Neural progenitor cell (in vitro differentiated cells): Measurements from ENCODE around the gene STARD7. TPM values are rescaled to one million over a fixed set of nuclear protein-coding genes. Genes with fewer than 3 reads are reported as not detected.
A peak's percentile ranks its signal among the peaks of the same experiment; 100 is the strongest.

ENCODE experiments used
- DNase-seq: peaks from one replicate; pipeline ENCODE4 v3.0.0-alpha.2; 2016; ENCODE audit warnings: low spot score
- H2AFZ ChIP-seq: fragments of 200-600 bp; sonication (generic); replicated peaks from 2 replicates; pipeline ENCODE4 v1.6.1; 2016; ENCODE audit warnings: antibody characterized with exemption
- H3F3A ChIP-seq: fragments of 200-600 bp; sonication (generic); 2 replicates; pipeline ENCODE4 v1.6.1; 2016; ENCODE audit warnings: antibody characterized with exemption, low read depth
- H3K27ac ChIP-seq: fragments of 200-600 bp; sonication (generic); 2 replicates; pipeline ENCODE4 v1.5.1; 2016; ENCODE audit warnings: mild to moderate bottlenecking
- H3K27me3 ChIP-seq: fragments of 200-600 bp; sonication (generic); 2 replicates; pipeline ENCODE4 v1.6.1; 2016; ENCODE audit warnings: mild to moderate bottlenecking, moderate library complexity
- H3K36me3 ChIP-seq: fragments of 200-600 bp; sonication (generic); 2 replicates; pipeline ENCODE4 v1.5.1; 2016
- H3K4me1 ChIP-seq: fragments of 200-600 bp; sonication (generic); 2 replicates; pipeline ENCODE4 v1.6.1; 2016; ENCODE audit warnings: mixed run types
- H3K4me2 ChIP-seq: fragments of 200-600 bp; sonication (generic); 2 replicates; pipeline ENCODE4 v1.6.1; 2016
- H3K4me3 ChIP-seq: fragments of 200-600 bp; sonication (generic); 2 replicates; pipeline ENCODE4 v1.5.1; 2016
- H3K79me2 ChIP-seq: fragments of 200-600 bp; sonication (generic); 2 replicates; pipeline ENCODE4 v1.6.1; 2016; ENCODE audit warnings: low read depth
- H3K9ac ChIP-seq: fragments of 200-600 bp; sonication (generic); 2 replicates; pipeline ENCODE4 v1.6.1; 2016
- H3K9me3 ChIP-seq: fragments of 200-600 bp; sonication (generic); 2 replicates; pipeline ENCODE4 v1.5.1; 2016; ENCODE audit warnings: low read depth
- H4K20me1 ChIP-seq: fragments of 200-600 bp; sonication (generic); 2 replicates; pipeline ENCODE4 v1.6.1; 2016; ENCODE audit warnings: low read depth
- H3K27ac Mint-ChIP-seq: 3 replicates; pipeline ENCODE4 v1.8.0; 2021; ENCODE audit warnings: mixed read lengths
- H3K27me3 Mint-ChIP-seq: 2 replicates; pipeline ENCODE4 v1.8.0; 2022; ENCODE audit warnings: low read depth, mild to moderate bottlenecking, inconsistent platforms, moderate library complexity, mixed read lengths; ENCODE audit not compliant: insufficient read depth
- H3K36me3 Mint-ChIP-seq: 3 replicates; pipeline ENCODE4 v1.8.0; 2021; ENCODE audit warnings: mixed read lengths
- H3K4me1 Mint-ChIP-seq: 3 replicates; pipeline ENCODE4 v1.8.0; 2021; ENCODE audit warnings: mixed read lengths
- H3K4me3 Mint-ChIP-seq: 3 replicates; pipeline ENCODE4 v1.8.0; 2021; ENCODE audit warnings: mild to moderate bottlenecking, moderate library complexity, mixed read lengths
- H3K9me3 Mint-ChIP-seq: 3 replicates; pipeline ENCODE4 v1.8.0; 2020; ENCODE audit warnings: mixed read lengths
- CTCF ChIP-seq: fragments of 200-600 bp; sonication (generic); IDR thresholded peaks from 2 replicates; pipeline ENCODE4 v1.5.1; 2017; ENCODE audit warnings: antibody characterized with exemption, mild to moderate bottlenecking
- EZH2 ChIP-seq: fragments of 200-600 bp; sonication (generic); IDR thresholded peaks from 2 replicates; pipeline ENCODE4 v1.6.1; 2017; ENCODE audit warnings: antibody characterized with exemption, mild to moderate bottlenecking, moderate library complexity
- EZH2phosphoT487 ChIP-seq: fragments of 200-600 bp; sonication (generic); IDR thresholded peaks from 2 replicates; pipeline ENCODE4 v1.6.1; 2017; ENCODE audit warnings: antibody characterized with exemption
- total RNA-seq: library from RNA; depleted of rRNA; stranded (reverse); fragments of >200 nt; gene quantifications from 2 replicates; pipeline ENCODE4 v1.2.3, GENCODE V29; 2015; ENCODE audit warnings: low replicate concordance

Gene STARD7
- total RNA-seq, 1 donor from 2014 or later: 179 TPM

DNA sequence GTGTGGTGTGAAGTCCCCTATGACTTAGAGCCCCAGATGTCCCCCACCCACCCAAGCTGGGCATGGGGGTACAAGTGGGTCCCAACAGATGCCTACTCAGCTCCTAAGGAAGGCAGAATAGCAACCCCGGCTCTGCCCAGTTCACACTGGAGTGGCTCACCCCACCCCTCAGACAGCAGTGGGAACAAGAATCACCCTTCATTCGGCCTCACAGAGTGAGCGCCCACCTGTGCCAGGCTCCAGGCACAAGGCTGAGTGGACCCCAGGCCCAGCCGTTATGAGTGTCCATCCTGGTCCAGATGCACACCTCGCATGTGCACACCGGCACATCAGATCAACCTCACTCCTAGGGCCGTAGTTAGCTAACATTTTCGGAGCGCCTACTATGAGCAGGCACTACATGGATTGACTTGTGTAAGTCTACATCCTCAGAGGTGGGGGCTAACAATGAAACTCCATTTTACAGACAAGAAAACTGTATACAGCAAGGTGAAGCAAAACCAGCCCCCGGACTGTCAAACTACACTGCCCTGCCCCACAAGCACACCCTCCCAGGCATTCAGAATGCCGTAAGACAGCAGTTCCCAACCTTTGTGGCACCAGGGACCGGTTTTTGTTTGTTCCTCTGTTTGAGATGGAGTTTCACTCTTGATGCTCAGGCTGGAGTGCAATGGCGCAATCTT is 67.5 kb downstream of the STARD7 start:
- Mint-ChIP-seq H3K4me1 (no peaks in the 10 kb centered on the region), H3K27ac (no peak overlapping the region), H3K9me3 (no peaks in the 10 kb centered on the region), H3K27me3 (peaks cover 10% of the 10 kb centered on the region), H3K4me3 (no peak overlapping the region), H3K36me3 (no peaks in the 10 kb centered on the region)
- peaks cover 25% of the 10 kb centered on the region for H3K27me3 ChIP-seq
- no peaks in the 10 kb centered on the region for H3K79me2 ChIP-seq
- H4K20me1 ChIP-seq: no peaks in the 10 kb centered on the region
- H3K9ac ChIP-seq: no peak overlapping the region
- no peaks in the 10 kb centered on the region for H3K9me3 ChIP-seq
- no peak overlapping the region for H3K4me2 ChIP-seq
- H3K4me1 ChIP-seq: peaks cover 6% of the 10 kb centered on the region
- DNase-seq: no peak
- H2AFZ ChIP-seq: no peak overlapping the region
- TF ChIP-seq CTCF (no peak), EZH2 (no peak), EZH2phosphoT487 (no peak)
- no peaks in the 10 kb centered on the region for H3F3A ChIP-seq
- H3K4me3 ChIP-seq: no peak overlapping the region
- H3K27ac ChIP-seq: no peak overlapping the region
- no peaks in the 10 kb centered on the region for H3K36me3 ChIP-seq

DNA sequence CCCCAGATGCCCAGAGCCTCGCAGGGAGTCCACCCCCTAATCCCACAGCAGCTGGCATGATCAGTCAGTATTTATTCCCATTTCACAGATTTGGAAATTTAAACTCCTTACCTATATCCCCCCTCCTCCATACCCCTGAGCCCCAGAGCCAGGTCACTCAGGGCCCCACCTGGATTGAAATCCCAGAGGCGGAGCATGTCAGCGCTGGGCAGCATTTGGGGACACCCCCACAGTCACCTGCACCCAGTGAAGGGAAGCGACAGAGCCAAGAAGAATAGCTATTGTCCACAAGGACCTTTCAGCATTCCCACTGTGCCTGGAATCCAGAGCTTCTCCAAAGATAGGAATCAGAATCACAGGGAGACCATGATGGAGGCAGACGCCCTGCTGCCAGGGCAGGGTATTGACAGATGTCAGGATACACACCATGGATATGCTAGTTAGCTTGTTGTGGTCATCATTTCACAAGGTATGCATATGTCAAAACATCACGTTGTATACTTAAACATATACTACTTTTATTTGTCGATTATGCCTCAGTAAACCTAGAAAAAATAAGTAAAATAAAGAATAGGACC is 69.4 kb downstream of the STARD7 start:
- no peak overlapping the region for H3K4me3 ChIP-seq

GRCh38 chr2:96138179-96139145 is 70.2 kb downstream of the STARD7 start, which contains the start of gene ASTL:
Gene ASTL (minus strand): TSS chr2:96138502. CDS start chr2:96138436, 66 bp downstream.
- no peaks in the 10 kb centered on the region for H3K9me3 Mint-ChIP-seq
- TF ChIP-seq CTCF (peak; percentile 72), EZH2 (peak; percentile 24), EZH2phosphoT487 (no peak)
- H3K4me1 Mint-ChIP-seq: no peaks in the 10 kb centered on the region
- DNase-seq: peak; percentile 79
- H3K36me3 Mint-ChIP-seq: no peaks in the 10 kb centered on the region
- Histone ChIP-seq H3F3A (no peaks in the 10 kb centered on the region), H3K36me3 (no peaks in the 10 kb centered on the region), H3K27ac (no peak within 1 kb of the TSS), H4K20me1 (no peaks in the 10 kb centered on the region), H3K9ac (no peak within 1 kb of the TSS), H3K4me3 (no peak within 1 kb of the TSS), H3K4me1 (no peaks in the 10 kb centered on the region), H3K79me2 (no peaks in the 10 kb centered on the region), H2AFZ (no peak within 1 kb of the TSS), H3K4me2 (no peak within 1 kb of the TSS), H3K27me3 (no peaks in the 10 kb centered on the region), H3K9me3 (no peaks in the 10 kb centered on the region)
- H3K4me3 Mint-ChIP-seq: no peak within 1 kb of the TSS
- H3K27ac Mint-ChIP-seq: no peak within 1 kb of the TSS
- peaks cover 5% of the 10 kb centered on the region for H3K27me3 Mint-ChIP-seq

More for the DNA sequence above, 69.4 kb downstream of the STARD7 start:
- Mint-ChIP-seq H3K27me3 (peaks cover 6% of the 10 kb centered on the region), H3K4me1 (no peaks in the 10 kb centered on the region), H3K36me3 (no peaks in the 10 kb centered on the region), H3K4me3 (no peak overlapping the region), H3K27ac (no peak overlapping the region), H3K9me3 (no peaks in the 10 kb centered on the region)
- Histone ChIP-seq H3K4me2 (no peak overlapping the region), H4K20me1 (no peaks in the 10 kb centered on the region), H3K9ac (no peak overlapping the region), H3K27me3 (peaks cover 7% of the 10 kb centered on the region), H3F3A (no peaks in the 10 kb centered on the region), H3K4me1 (peaks cover under 1% of the 10 kb centered on the region), H3K79me2 (no peaks in the 10 kb centered on the region), H3K27ac (no peak overlapping the region), H2AFZ (no peak overlapping the region), H3K9me3 (no peaks in the 10 kb centered on the region), H3K36me3 (no peaks in the 10 kb centered on the region)
- no peak for TF ChIP-seq CTCF
- no peak for TF ChIP-seq EZH2phosphoT487
- TF ChIP-seq EZH2: no peak
- DNase-seq: no peak
